ENCODE measurements around the gene SARDH. TPM values are rescaled to one million over a fixed set of nuclear protein-coding genes. Genes with fewer than 3 reads are reported as not detected.

SARDH gene
- total RNA-seq, 1 donor from 2014 or later = 5.7 TPM

DNA sequence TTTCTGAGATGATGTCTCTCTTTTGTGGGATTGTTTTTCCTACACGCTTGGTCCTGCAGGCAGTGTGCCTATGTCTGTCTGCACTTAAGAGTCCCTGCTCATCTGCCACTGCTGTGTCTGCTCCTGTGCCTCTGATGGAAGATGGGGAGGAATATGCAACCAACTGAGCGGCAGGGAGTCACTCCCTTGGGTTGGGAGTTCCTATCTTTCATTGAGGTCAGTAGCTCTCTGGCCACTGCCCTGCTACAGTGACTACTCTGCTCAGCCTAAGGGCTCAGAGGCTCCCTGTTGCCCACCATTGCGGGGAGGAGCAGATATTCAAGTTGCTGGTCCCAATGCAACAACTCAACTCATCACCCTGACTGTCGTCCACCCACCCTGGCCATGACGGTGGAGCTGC lies 115.6 kb downstream of the SARDH start:
- H3K9ac ChIP-seq (ENCODE audit: low read depth in 1 of 3, low read length in 3 of 3) = no peak overlapping the region
- H3K27ac ChIP-seq (ENCODE audit: low read depth, low read length) = no peak overlapping the region
- peaks cover 0 to 2% (median 0%) of the 10 kb centered on the region in 3 donors for H3K9me3 ChIP-seq (ENCODE audit: control insufficient read depth in 3 of 3, low read length in 3 of 3)
- peaks cover 21 to 32% (median 30%) of the 10 kb centered on the region in 3 donors for H3K27me3 ChIP-seq (ENCODE audit: control insufficient read depth in 3 of 3, insufficient read depth in 3 of 3, low read length in 3 of 3)
- no peak overlapping the region for H3K4me3 ChIP-seq (ENCODE audit: low read length in 3 of 3)
- H3K4me1 ChIP-seq (ENCODE audit: control insufficient read depth in 3 of 3, insufficient read depth in 3 of 3, low read length in 3 of 3) = no peaks in the 10 kb centered on the region
- no peaks in the 10 kb centered on the region for H3K36me3 ChIP-seq (ENCODE audit: control insufficient read depth in 3 of 3, insufficient read depth in 3 of 3, low read length in 3 of 3)

DNA sequence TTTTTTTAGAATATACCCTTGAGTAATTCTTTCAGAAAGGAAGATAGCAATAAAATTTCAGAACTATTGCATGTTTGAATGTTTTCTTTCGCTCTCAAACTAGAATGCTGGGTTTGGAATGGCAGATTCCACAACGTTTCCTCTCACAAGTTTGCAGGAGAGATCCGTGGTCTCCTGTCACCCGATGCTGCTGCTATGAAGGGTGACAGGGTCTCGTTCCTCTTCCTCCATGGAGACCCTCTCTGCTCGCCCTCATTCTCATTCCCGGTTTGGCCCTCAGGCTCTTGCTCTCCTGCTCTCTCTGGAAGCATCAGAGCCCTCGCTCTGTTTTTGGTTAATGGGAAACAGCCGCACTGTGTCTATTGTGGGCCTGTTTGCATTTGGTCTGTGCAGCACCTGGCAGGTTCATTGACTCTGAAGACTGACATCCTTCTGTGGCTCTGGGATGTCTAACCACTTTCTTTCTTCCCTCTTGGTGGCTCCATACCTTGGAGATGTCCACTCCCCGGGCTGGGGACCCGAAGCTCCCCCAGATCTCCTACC lies 116.4 kb downstream of the SARDH start:
- no peaks in the 10 kb centered on the region for H3K36me3 ChIP-seq (ENCODE audit: control insufficient read depth in 3 of 3, insufficient read depth in 3 of 3, low read length in 3 of 3)
- peaks cover 29 to 39% (median 33%) of the 10 kb centered on the region in 3 donors for H3K27me3 ChIP-seq (ENCODE audit: control insufficient read depth in 3 of 3, insufficient read depth in 3 of 3, low read length in 3 of 3)
- no peak overlapping the region for H3K27ac ChIP-seq (ENCODE audit: low read depth, low read length)
- H3K9ac ChIP-seq (ENCODE audit: low read depth in 1 of 3, low read length in 3 of 3) = no peak overlapping the region
- no peak overlapping the region for H3K4me3 ChIP-seq (ENCODE audit: low read length in 3 of 3)
- H3K4me1 ChIP-seq (ENCODE audit: control insufficient read depth in 3 of 3, insufficient read depth in 3 of 3, low read length in 3 of 3) = no peaks in the 10 kb centered on the region
- H3K9me3 ChIP-seq (ENCODE audit: control insufficient read depth in 3 of 3, low read length in 3 of 3) = no peaks in the 10 kb centered on the region

DNA sequence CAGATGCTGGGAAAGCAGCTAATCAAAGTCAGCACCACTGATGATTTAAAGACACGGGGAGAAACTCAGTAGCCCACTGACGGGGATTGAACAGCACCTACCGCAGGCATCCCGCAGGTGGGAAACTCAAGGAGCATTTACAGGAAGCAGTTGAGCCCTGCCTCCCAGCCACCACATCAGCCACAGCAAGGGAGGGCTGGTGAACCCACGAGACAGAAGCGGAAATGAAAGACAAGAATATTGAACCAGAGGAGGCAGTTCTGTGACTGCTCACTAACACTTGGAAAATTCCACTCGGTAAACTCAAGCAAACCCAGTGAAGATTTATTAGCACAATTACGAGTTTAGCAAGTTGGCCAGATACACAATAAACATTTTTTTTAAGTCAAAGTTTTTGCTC lies 118.4 kb downstream of the SARDH start:
- H3K27ac ChIP-seq (ENCODE audit: low read depth, low read length) = no peak overlapping the region
- no peak overlapping the region for H3K4me3 ChIP-seq (ENCODE audit: low read length in 3 of 3)
- no peak overlapping the region for H3K9ac ChIP-seq (ENCODE audit: low read depth in 1 of 3, low read length in 3 of 3)
- H3K9me3 ChIP-seq (ENCODE audit: control insufficient read depth in 3 of 3, low read length in 3 of 3) = no peaks in the 10 kb centered on the region
- no peaks in the 10 kb centered on the region for H3K36me3 ChIP-seq (ENCODE audit: control insufficient read depth in 3 of 3, insufficient read depth in 3 of 3, low read length in 3 of 3)
- H3K4me1 ChIP-seq (ENCODE audit: control insufficient read depth in 3 of 3, insufficient read depth in 3 of 3, low read length in 3 of 3) = no peaks in the 10 kb centered on the region
- H3K27me3 ChIP-seq (ENCODE audit: control insufficient read depth in 3 of 3, insufficient read depth in 3 of 3, low read length in 3 of 3) = peaks cover 46 to 58% (median 51%) of the 10 kb centered on the region in 3 donors

DNA sequence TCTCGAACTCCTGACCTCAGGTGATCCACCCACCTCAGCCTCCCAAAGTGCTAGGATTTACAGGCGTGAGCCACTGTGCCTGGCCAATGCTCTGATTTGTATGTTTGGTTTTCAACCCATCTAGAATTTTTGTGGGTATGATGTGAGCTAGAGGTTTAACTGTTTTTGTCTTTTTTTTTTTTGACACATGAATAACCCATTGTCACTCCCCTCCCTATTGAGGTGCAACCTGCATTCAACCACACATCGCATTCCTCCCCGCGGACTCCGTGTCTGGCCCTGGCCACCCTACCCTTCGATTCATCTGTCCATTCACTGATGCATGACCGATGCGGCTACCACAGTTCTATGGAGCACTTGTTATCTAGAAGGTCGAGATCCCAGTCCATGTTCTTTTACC lies 119.4 kb downstream of the SARDH start:
- Histone ChIP-seq H3K9ac (ENCODE audit: low read depth in 1 of 3, low read length in 3 of 3) (no peak overlapping the region), H3K27ac (ENCODE audit: low read depth, low read length) (no peak overlapping the region), H3K27me3 (ENCODE audit: control insufficient read depth in 3 of 3, insufficient read depth in 3 of 3, low read length in 3 of 3) (peaks cover 57 to 69% (median 60%) of the 10 kb centered on the region in 3 donors), H3K4me1 (ENCODE audit: control insufficient read depth in 3 of 3, insufficient read depth in 3 of 3, low read length in 3 of 3) (no peaks in the 10 kb centered on the region), H3K9me3 (ENCODE audit: control insufficient read depth in 3 of 3, low read length in 3 of 3) (no peaks in the 10 kb centered on the region), H3K4me3 (ENCODE audit: low read length in 3 of 3) (no peak overlapping the region), H3K36me3 (ENCODE audit: control insufficient read depth in 3 of 3, insufficient read depth in 3 of 3, low read length in 3 of 3) (no peaks in the 10 kb centered on the region)

DNA sequence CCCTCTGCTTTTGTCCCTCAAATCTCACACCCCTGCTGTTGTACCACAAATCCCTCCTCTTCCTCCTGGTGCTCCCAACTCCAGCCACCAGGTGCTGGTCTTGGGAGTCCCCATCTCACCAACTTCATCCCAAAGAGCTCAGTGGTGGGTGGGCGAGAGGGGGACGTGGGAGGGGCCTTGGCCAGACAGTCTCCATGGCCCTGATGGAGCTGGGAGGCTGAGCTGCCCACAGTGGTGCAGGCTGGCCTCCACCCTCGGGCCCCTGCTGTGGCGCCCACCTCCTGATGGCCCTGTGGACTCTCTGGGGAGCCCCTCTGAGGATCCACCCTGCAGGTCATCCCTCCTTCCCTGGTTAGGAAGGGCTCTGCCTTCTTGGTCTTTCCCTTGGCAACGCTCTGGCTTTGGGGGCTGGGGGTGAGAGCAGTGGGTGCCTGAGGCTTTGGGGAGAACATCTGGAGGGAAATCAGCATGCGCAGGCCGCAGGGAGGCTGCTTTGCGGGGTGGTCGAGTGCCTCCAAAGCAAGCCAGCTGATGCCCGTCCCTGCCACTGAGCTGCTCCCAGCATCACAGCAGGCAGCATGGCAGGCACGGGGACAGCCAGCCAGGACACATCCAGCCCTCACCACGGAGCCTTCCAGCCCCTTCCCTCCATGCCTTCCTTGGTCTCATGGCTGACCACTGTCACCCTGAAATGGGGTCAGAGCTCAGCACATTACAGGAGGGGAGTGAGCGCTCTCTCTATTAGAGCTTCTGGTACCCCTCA lies 121.3 kb downstream of the SARDH start:
- Histone ChIP-seq H3K27ac (ENCODE audit: low read depth, low read length) (no peak overlapping the region), H3K36me3 (ENCODE audit: control insufficient read depth in 3 of 3, insufficient read depth in 3 of 3, low read length in 3 of 3) (no peaks in the 10 kb centered on the region), H3K27me3 (ENCODE audit: control insufficient read depth in 3 of 3, insufficient read depth in 3 of 3, low read length in 3 of 3) (peaks cover 60 to 73% (median 65%) of the 10 kb centered on the region in 3 donors), H3K9ac (ENCODE audit: low read depth in 1 of 3, low read length in 3 of 3) (no peak overlapping the region), H3K4me3 (ENCODE audit: low read length in 3 of 3) (no peak overlapping the region), H3K9me3 (ENCODE audit: control insufficient read depth in 3 of 3, low read length in 3 of 3) (no peaks in the 10 kb centered on the region), H3K4me1 (ENCODE audit: control insufficient read depth in 3 of 3, insufficient read depth in 3 of 3, low read length in 3 of 3) (no peaks in the 10 kb centered on the region)

DNA sequence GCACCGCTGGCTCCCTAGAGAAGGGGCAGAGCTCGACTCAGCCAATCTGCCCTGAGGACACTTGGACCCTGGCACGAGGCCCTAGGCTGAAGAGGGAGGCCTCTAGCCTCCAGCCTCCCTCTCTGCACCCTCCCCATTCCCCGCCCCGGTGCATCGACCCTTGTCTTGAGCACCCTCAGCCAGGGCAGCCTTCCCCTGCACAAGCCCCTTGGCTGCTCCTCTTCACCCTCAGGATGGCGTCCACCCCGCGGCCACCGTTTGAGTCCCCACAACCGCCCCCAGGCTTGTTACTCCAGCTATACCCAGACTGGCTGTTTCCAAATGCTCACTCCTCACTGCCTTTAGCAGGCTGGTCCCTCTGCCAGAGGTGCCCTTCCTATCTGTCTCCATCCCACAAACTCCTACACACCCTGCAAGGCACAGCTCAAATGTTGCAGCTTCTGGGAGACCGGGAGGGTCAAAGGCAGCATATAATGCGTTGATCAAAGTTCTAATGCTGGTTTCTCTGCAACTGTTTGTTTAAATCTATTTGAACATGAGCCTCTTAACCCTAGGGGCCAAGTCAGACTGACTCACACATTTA lies 122.5 kb downstream of the SARDH start:
- H3K9me3 ChIP-seq (ENCODE audit: control insufficient read depth in 3 of 3, low read length in 3 of 3) = no peaks in the 10 kb centered on the region
- H3K27me3 ChIP-seq (ENCODE audit: control insufficient read depth in 3 of 3, insufficient read depth in 3 of 3, low read length in 3 of 3) = peaks cover 62 to 78% (median 69%) of the 10 kb centered on the region in 3 donors
- no peaks in the 10 kb centered on the region for H3K4me1 ChIP-seq (ENCODE audit: control insufficient read depth in 3 of 3, insufficient read depth in 3 of 3, low read length in 3 of 3)
- H3K36me3 ChIP-seq (ENCODE audit: control insufficient read depth in 3 of 3, insufficient read depth in 3 of 3, low read length in 3 of 3) = no peaks in the 10 kb centered on the region
- no peak overlapping the region for H3K9ac ChIP-seq (ENCODE audit: low read depth in 1 of 3, low read length in 3 of 3)
- H3K4me3 ChIP-seq (ENCODE audit: low read length in 3 of 3) = no peak overlapping the region
- H3K27ac ChIP-seq (ENCODE audit: low read depth, low read length) = no peak overlapping the region

DNA sequence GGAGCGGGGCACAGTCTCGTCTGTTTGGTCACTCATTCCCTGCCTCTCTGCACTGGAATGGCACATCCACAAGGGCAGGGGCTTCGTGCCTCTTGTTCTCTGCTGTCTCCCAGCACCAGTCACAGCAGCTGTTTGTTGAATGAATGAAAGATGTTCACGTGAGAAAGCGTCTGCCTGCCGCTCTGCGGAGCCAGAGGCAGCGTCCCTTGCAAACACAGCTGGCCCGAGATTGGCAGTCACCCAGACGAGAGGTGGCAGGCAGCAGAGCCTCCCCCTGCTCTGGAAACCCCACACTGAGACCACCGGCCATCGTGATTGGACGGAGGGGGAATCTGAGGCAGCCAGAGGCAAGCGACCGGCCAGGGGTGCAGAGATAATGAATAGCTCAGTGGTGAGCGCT lies 123.0 kb downstream of the SARDH start:
- Histone ChIP-seq H3K36me3 (ENCODE audit: control insufficient read depth in 3 of 3, insufficient read depth in 3 of 3, low read length in 3 of 3) (no peaks in the 10 kb centered on the region), H3K4me3 (ENCODE audit: low read length in 3 of 3) (no peak overlapping the region), H3K27me3 (ENCODE audit: control insufficient read depth in 3 of 3, insufficient read depth in 3 of 3, low read length in 3 of 3) (peaks cover 67 to 83% (median 71%) of the 10 kb centered on the region in 3 donors), H3K4me1 (ENCODE audit: control insufficient read depth in 3 of 3, insufficient read depth in 3 of 3, low read length in 3 of 3) (no peaks in the 10 kb centered on the region), H3K9me3 (ENCODE audit: control insufficient read depth in 3 of 3, low read length in 3 of 3) (no peaks in the 10 kb centered on the region), H3K27ac (ENCODE audit: low read depth, low read length) (no peak overlapping the region), H3K9ac (ENCODE audit: low read depth in 1 of 3, low read length in 3 of 3) (no peak overlapping the region)

GRCh38 chr9:133614678-133615077 lies 123.5 kb downstream of the SARDH start:
- Histone ChIP-seq H3K9ac (ENCODE audit: low read depth in 1 of 3, low read length in 3 of 3) (no peak overlapping the region), H3K27me3 (ENCODE audit: control insufficient read depth in 3 of 3, insufficient read depth in 3 of 3, low read length in 3 of 3) (peaks cover 70 to 89% (median 72%) of the 10 kb centered on the region in 3 donors), H3K4me3 (ENCODE audit: low read length in 3 of 3) (no peak overlapping the region)

DNA sequence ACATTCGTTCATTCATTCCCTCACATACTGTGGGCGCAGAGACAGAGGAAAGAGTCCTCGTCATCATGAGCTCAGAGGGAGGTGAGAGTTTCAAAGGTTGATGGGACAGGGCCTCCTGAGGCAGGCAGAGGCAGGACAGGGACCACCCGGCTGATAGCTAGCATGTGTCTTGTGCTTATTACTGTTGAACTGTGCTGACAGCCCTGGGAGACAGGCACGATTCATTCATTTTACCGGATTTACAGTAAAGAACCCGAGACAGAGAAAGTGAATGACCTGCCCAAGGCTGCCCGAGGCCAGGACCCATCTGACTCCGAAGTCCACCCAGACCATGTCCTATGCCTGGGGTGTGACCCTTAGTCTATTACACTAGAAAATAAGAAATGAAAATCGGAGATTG lies 124.1 kb downstream of the SARDH start:
- no peak overlapping the region for H3K4me3 ChIP-seq (ENCODE audit: low read length in 3 of 3)
- no peaks in the 10 kb centered on the region for H3K9me3 ChIP-seq (ENCODE audit: control insufficient read depth in 3 of 3, low read length in 3 of 3)
- H3K4me1 ChIP-seq (ENCODE audit: control insufficient read depth in 3 of 3, insufficient read depth in 3 of 3, low read length in 3 of 3) = no peaks in the 10 kb centered on the region
- H3K27ac ChIP-seq (ENCODE audit: low read depth, low read length) = no peak overlapping the region
- H3K36me3 ChIP-seq (ENCODE audit: control insufficient read depth in 3 of 3, insufficient read depth in 3 of 3, low read length in 3 of 3) = no peaks in the 10 kb centered on the region
- no peak overlapping the region for H3K9ac ChIP-seq (ENCODE audit: low read depth in 1 of 3, low read length in 3 of 3)
- H3K27me3 ChIP-seq (ENCODE audit: control insufficient read depth in 3 of 3, insufficient read depth in 3 of 3, low read length in 3 of 3) = peaks cover 66 to 91% (median 75%) of the 10 kb centered on the region in 3 donors

More at GRCh38 chr9:133614678-133615077, 123.5 kb downstream of the SARDH start:
- Histone ChIP-seq H3K36me3 (ENCODE audit: control insufficient read depth in 3 of 3, insufficient read depth in 3 of 3, low read length in 3 of 3) (no peaks in the 10 kb centered on the region), H3K27ac (ENCODE audit: low read depth, low read length) (no peak overlapping the region), H3K9me3 (ENCODE audit: control insufficient read depth in 3 of 3, low read length in 3 of 3) (no peaks in the 10 kb centered on the region), H3K4me1 (ENCODE audit: control insufficient read depth in 3 of 3, insufficient read depth in 3 of 3, low read length in 3 of 3) (no peaks in the 10 kb centered on the region)
